ENCODE results near the gene PHACTR2.
"Not testable (repeated sequence)": the region's sequence is repeated elsewhere in the genome, so short reads cannot be mapped to it uniquely, and the experiment has no call there.

PHACTR2 gene

DNA sequence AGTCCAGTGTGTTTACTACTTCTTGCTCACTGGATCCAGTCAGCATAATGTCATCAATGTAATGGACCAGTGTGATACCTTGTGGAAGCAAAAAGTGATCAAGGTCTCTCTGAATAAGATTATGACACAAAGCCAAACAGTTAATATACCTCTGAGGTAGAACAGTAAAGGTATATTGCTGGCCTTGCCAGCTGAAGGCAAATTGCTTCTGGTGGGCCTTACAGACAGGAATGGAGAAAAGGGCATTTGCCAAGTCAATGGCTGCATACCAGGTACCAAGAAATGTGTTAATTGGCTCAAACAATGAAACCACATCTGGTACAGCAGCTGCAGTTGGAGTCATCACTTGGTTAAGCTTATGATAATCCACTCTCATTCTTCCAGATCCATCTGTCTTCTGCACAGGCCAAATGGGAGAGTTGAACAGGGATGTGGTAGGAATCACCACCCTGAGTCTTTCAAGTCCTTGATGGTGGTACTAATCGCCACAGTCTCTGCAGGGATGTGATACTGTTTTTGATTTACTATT is 193.5 kb downstream of the PHACTR2 start:
- DNase-seq = not testable (repeated sequence)

DNA sequence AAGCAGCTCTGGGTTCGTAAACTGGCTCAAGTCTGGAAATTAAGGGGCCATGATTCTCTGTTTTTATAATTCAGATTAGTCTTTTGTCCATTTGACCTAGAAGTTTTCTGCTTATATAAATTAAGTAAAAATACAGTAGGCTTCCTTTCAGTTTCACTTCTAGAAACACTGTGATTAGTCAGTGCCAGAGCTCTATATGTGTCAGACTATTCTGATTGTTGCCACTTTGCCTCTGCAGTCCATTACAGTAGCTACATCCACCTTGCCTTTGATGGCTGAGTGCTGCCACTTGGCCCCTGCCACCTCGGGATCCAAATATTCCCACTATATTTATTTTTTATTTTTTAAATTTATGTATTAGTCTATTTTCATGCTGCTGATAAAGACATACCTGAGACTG is 194.4 kb downstream of the PHACTR2 start:
- DNase-seq = no peak

DNA sequence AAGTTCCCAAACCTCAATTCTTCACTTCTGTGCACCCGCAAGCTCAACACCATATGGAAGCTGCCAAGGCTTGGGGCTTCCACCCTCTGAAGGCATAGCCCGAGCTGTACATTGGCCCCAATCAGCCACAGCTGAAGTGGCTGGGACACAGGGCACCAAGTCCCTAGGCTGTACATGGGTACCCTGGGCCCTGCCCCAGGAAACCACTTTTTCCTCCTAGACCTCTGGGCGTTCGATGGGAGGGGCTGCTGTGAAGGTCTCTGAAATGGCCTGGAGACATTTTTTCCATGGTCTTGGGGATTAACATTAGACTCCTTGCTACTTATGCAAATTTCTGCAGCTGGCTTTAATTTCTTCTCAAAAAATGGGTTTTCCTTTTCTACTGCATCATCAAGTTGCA is 195.8 kb downstream of the PHACTR2 start:
- not testable (repeated sequence) for DNase-seq

DNA sequence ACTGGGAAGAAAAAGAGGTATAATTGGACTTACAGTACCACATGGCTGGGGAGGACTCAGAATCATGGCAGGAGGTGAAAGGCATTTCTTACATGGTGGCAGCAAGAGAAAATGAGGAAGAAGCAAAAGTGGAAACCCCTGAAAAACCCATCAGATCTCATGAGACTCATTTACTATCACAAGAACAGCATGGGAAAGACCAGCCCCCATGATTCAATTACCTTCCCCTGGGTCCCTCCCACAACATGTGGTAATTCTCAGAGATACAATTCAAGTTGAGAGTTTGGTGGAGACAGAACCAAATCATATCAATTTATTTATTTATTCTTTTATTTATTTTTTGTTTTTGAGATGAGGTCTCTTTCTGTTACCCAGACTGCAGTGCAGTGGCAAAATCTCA is 196.7 kb downstream of the PHACTR2 start:
- not testable (repeated sequence) for DNase-seq

DNA sequence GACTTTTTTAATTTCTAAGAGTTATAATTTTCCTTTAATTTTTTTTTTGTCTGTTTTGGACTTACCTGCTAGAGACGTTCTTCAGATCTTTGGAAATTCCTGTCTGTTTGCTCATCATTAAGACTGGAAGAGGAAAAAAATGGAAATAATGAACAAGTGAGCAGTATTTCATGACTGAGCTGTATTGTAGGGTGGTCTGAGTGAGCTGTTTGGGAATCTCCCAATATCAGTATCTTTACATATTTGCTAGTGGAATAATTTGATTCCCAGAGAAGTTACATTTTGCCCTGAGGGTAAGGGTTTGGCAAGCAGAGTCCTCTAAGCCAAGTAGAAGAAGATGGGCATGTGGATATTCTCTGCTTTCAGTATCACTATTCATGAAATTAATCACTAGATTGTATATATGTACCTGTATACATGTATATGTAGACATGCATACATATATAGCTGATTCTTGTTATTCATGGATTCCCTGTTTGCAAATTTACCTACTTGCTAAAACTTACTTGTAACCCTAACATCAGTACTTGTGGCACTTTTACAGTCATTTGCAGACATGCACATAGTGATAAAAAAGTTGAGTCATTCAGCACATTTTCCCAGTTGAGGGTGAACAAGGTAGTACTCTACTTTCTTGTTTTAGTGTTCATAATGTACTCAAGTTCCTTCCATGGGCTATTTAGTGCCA is 200.0 kb downstream of the PHACTR2 start:
- DNase-seq = no peak

DNA sequence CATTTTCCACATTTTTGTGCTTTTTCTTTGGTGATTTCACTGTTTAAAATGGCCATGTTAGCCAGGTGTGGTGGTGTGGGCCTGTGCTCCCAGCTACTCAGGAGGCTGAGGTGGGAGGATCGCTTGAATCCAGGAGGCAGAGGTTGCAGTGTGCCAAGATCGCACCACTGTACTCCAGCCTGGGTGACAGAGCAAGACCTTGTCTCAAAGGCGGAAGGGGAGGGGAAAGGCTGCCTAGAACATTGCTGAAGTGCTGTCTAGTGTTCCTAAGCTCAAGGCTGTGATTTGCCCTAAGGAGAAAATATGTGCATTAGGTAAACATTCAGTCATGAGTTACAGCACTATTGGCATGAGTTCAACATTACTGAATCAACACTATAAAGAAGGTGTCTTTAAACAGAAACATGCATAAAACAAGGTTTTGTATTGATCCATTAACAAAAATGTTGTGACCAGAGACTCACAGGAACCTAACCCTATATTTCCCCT is 200.6 kb downstream of the PHACTR2 start:
- no peak for DNase-seq

DNA sequence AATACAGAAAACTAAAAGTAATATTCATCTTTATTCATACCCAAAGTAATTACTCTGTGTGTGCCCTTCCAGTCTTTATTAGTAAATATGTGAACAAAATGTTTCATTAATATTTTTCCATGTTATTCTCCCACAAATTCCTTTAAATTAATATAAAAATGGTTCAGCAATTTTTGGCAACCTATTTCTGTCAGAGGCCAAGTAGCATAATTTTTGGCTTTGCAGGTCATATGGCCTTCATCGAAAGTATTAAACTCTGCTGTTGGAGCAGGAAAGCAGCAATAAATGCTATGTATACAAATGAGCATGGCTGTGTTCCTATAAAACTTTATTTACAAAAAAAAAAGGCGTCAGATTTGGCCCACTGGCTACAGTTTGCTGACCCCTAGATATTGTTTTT is 202.6 kb downstream of the PHACTR2 start:
- no peak for DNase-seq

All from left hindlimb (tissue), 1 donor.